Skeletal muscle tissue (tissue), 4 donors: ENCODE data around the gene BANF2. TPM values are rescaled to one million over a fixed set of nuclear protein-coding genes. Genes with fewer than 3 reads are reported as not detected.
"Not testable (repeated sequence)": the region's sequence is repeated elsewhere in the genome, so short reads cannot be mapped to it uniquely, and the experiment has no call there.

Source experiments
- H3K27ac ChIP-seq: one replicate; pipeline ENCODE4 v1.7.0; 2013; ENCODE audit warnings: mild to moderate bottlenecking, low read depth, low read length, inconsistent platforms
- H3K27me3 ChIP-seq, 3 donors: one replicate each; pipeline ENCODE4 v1.7.0; 2013; ENCODE audit warnings: low read length in 3 of 3; ENCODE audit not compliant: control insufficient read depth in 3 of 3, insufficient read depth in 3 of 3
- H3K36me3 ChIP-seq, 3 donors: one replicate each; pipeline ENCODE4 v1.7.0; 2013; ENCODE audit warnings: low read length in 3 of 3; ENCODE audit not compliant: control insufficient read depth in 3 of 3, insufficient read depth in 3 of 3
- H3K4me1 ChIP-seq, 3 donors: one replicate each; pipeline ENCODE4 v1.7.0; 2013; ENCODE audit warnings: low read length in 3 of 3, mild to moderate bottlenecking in 3 of 3; ENCODE audit not compliant: control insufficient read depth in 3 of 3, insufficient read depth in 3 of 3
- H3K4me3 ChIP-seq, 3 donors: one replicate each; pipeline ENCODE4 v1.7.0; 2013; ENCODE audit warnings: low read length in 3 of 3
- H3K9ac ChIP-seq, 3 donors: one replicate each; pipeline ENCODE4 v1.7.0; 2013; ENCODE audit warnings: low read length in 3 of 3, mild to moderate bottlenecking in 3 of 3, moderate library complexity in 2 of 3, low read depth in 1 of 3
- H3K9me3 ChIP-seq, 3 donors: one replicate each; pipeline ENCODE4 v1.7.0; 2013; ENCODE audit warnings: low read length in 3 of 3; ENCODE audit not compliant: control insufficient read depth in 3 of 3
- total RNA-seq: library from RNA; depleted of rRNA; stranded (reverse); fragments of >200 nt; gene quantifications from one replicate; pipeline ENCODE4 v1.2.3, GENCODE V29; 2014
- donor health status: Osteomylitis.

Gene BANF2
- total RNA-seq, 1 donor from 2014 or later, result not detected

DNA sequence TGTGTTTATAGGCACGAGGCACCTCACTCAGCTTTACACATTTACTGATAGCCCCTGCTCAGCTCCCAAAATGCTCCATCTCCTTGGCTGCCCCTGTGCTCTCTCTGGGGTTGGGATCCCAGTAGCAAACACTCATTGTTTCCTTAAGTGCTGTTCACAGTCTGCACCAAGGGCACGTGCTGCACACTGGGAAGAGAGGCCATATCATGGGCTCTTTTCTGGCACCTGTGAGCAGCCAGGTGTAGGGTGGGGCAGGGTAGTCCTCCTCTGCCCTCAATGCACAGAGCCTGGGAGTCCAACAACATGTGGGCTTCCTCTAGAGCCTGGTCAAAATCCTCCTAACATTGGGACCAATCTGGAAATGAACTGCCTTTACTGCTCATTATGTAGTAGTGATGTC is 67.9 kb downstream of the BANF2 start:
- H3K4me3 ChIP-seq, result no peak overlapping the region
- H3K27ac ChIP-seq, result no peak overlapping the region
- no peaks in the 10 kb centered on the region for H3K4me1 ChIP-seq
- no peaks in the 10 kb centered on the region for H3K27me3 ChIP-seq
- no peaks in the 10 kb centered on the region for H3K9me3 ChIP-seq
- H3K36me3 ChIP-seq, result no peaks in the 10 kb centered on the region
- no peak overlapping the region for H3K9ac ChIP-seq

GRCh38 chr20:17768271-17768670 is 68.5 kb downstream of the BANF2 start:
- no peaks in the 10 kb centered on the region for H3K27me3 ChIP-seq
- no peaks in the 10 kb centered on the region for H3K4me1 ChIP-seq
- H3K9me3 ChIP-seq, result no peaks in the 10 kb centered on the region
- no peak overlapping the region for H3K27ac ChIP-seq
- no peak overlapping the region for H3K4me3 ChIP-seq
- no peak overlapping the region for H3K9ac ChIP-seq
- no peaks in the 10 kb centered on the region for H3K36me3 ChIP-seq

GRCh38 chr20:17769716-17770115 is 70.0 kb downstream of the BANF2 start:
- not testable (repeated sequence) for H3K9ac ChIP-seq

DNA sequence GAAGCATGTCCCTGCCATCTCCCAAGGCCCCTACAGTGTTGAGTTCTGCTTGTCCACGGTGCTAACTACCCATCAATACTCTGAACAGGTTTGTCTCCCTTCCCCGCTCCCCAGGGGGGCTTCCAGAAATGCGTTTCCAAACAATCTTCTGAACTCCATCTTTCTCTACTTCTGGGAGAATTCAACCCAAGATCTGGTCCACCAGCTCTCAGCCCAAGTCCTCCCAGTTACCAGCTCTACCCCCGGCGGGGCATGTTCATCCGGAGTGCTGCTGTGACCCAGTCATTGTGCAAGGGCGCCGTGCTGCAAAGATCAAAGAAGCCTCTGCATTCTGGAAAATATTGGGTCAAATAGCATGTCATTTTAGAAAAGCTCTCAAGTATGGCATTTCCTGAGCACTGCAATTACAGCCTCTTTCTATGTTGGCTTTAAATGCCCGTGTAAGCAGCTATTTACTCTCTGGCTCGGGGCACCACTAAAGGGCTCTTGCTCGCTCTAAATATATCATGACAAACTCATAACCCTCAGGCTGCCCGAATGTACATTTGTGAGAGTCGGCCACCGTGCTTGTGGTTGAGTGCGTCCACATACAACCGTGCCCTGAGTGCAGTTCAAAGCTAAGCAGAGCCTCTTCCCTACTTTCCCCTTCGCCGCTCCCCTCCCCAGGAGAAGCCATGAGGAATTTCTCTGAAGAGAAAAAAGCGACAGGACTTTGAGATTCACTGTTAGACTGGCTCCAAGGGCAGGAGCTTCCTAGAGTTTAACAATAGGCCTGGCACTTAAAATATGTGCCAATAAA is 71.6 kb downstream of the BANF2 start:
- Histone ChIP-seq H3K4me3 (no peak overlapping the region), H3K4me1 (peaks cover 0 to 3% (median 0%) of the 10 kb centered on the region in 3 donors), H3K27ac (no peak overlapping the region), H3K9ac (no peak overlapping the region), H3K9me3 (no peaks in the 10 kb centered on the region), H3K36me3 (no peaks in the 10 kb centered on the region), H3K27me3 (no peaks in the 10 kb centered on the region)

More at GRCh38 chr20:17769716-17770115, 70.0 kb downstream of the BANF2 start:
- H3K9me3 ChIP-seq, H3K27ac ChIP-seq, H3K4me1 ChIP-seq, H3K4me3 ChIP-seq, H3K27me3 ChIP-seq, H3K36me3 ChIP-seq: not testable (repeated sequence)

DNA sequence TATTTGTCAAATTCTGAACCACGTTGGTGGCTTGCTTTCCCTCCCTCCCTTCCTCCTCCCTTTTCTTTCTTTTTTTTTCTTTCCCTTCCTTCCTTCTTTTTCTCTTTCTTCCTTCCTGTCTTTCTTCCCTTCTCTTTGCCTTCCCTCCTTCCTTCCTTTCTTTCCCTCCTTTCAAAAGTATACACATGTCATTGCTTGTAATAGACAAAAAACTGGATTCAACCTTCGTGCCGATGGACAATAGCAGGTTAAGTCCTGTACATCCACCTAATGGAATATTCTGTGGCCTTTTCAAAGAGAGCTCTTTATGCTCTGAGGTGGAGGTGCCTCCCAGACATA is 72.2 kb downstream of the BANF2 start:
- no peaks in the 10 kb centered on the region for H3K36me3 ChIP-seq
- no peak overlapping the region for H3K27ac ChIP-seq
- H3K27me3 ChIP-seq, result no peaks in the 10 kb centered on the region
- H3K4me1 ChIP-seq, result peaks cover 0 to 3% (median 0%) of the 10 kb centered on the region in 3 donors
- no peaks in the 10 kb centered on the region for H3K9me3 ChIP-seq
- H3K9ac ChIP-seq, result no peak overlapping the region
- no peak overlapping the region for H3K4me3 ChIP-seq

DNA sequence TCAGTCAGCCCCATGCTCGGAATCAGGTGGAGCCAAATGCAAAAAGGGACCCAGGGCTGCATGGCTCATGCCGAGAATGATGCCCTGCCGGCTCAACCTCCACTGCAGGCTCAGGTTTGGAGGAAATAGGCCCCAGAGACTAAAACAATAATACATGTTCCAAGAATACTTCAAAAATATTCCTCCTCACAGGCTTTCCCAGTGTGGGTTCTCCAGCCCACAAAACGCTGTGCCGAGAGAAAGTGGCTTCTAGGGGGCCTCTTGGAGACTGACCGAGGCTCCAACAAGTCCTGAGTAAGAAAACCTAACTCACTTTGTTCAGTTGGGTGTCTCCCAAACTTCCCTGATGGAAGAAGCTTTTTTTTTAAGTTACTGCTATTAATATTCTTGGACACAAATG is 73.9 kb downstream of the BANF2 start:
- H3K4me3 ChIP-seq, result no peak overlapping the region
- H3K9me3 ChIP-seq, result no peaks in the 10 kb centered on the region
- no peaks in the 10 kb centered on the region for H3K27me3 ChIP-seq
- no peak overlapping the region for H3K9ac ChIP-seq
- H3K4me1 ChIP-seq, result peaks cover 0 to 3% (median 0%) of the 10 kb centered on the region in 3 donors
- no peaks in the 10 kb centered on the region for H3K36me3 ChIP-seq
- H3K27ac ChIP-seq, result no peak overlapping the region

GRCh38 chr20:17775600-17775999 is 75.8 kb downstream of the BANF2 start:
- Histone ChIP-seq H3K27me3 (no peaks in the 10 kb centered on the region), H3K9me3 (no peaks in the 10 kb centered on the region), H3K36me3 (no peaks in the 10 kb centered on the region), H3K4me1 (peaks cover 0 to 3% (median 0%) of the 10 kb centered on the region in 3 donors), H3K4me3 (no peak overlapping the region), H3K27ac (no peak overlapping the region), H3K9ac (no peak overlapping the region)

DNA sequence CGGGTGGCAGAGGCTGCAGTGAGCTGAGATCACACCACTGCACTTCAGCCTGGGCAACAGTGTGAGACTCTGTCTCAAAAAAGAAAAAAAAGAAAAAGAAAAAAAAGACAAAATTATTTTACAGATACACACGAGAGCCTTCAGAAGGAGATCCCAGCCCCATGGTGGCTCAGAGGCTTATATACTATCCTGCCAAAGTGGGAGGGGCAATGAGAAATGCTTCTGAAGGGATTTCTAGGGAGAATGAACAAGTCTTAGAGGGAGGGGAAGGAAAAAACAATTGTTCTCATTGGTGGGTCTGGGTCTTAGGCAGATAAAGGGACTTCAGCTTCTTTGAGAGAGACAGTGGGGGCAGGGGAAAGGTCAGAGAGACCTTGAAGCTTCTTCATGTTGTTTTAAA is 76.8 kb downstream of the BANF2 start:
- H3K4me1 ChIP-seq, result peaks cover 0 to 3% (median 0%) of the 10 kb centered on the region in 3 donors
- no peak overlapping the region for H3K9ac ChIP-seq
- no peaks in the 10 kb centered on the region for H3K36me3 ChIP-seq
- no peaks in the 10 kb centered on the region for H3K9me3 ChIP-seq
- H3K4me3 ChIP-seq, result no peak overlapping the region
- H3K27ac ChIP-seq, result no peak overlapping the region
- H3K27me3 ChIP-seq, result no peaks in the 10 kb centered on the region

DNA sequence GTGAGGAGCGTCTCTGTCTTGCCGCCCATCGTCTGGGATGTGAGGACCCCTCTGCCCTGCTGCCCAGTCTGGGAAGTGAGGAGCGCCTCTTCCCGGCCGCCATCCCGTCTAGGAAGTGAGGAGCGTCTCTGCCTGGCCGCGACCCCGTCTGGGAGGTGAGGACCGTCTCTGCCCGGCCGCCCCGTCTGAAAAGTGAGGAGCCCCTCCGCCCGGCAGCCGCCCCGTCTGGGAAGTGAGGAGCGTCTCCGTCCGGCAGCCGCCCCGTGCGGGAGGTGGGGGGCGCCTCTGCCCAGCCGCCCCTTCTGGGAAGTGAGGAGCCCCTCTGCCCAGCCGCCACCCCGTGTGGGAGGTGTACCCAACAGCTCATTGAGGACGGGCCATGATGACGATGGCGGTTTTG is 79.2 kb downstream of the BANF2 start:
- H3K36me3 ChIP-seq, H3K9me3 ChIP-seq, H3K4me3 ChIP-seq, H3K27me3 ChIP-seq, H3K4me1 ChIP-seq, H3K9ac ChIP-seq, H3K27ac ChIP-seq: not testable (repeated sequence)

DNA sequence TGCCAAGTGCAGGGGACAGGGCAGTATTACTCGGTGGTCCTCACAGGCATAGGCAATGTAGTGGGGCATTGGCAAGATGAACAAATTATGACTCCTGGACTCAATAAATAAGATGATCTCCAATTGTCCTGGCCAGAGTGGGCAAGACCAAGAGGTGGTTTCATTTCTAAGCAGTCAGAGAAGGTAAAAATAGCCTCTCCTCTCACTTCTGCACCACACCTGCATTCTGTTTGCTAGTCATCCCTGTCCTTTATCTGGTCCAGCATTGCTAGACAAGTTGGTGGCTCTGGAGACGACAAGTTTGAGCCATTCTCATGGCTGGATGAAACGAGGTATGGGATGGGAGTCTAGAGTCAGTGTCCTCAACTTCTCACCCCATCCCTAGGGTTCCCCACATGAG is 83.0 kb downstream of the BANF2 start:
- no peak overlapping the region for H3K9ac ChIP-seq
- H3K27ac ChIP-seq, result no peak overlapping the region
- H3K4me1 ChIP-seq, result peaks cover 0 to 9% (median 0%) of the 10 kb centered on the region in 3 donors
- no peaks in the 10 kb centered on the region for H3K27me3 ChIP-seq
- no peaks in the 10 kb centered on the region for H3K9me3 ChIP-seq
- no peak overlapping the region for H3K4me3 ChIP-seq
- H3K36me3 ChIP-seq, result no peaks in the 10 kb centered on the region
